ENCODE results near the gene MGMT. TPM values are rescaled to one million over a fixed set of nuclear protein-coding genes. Genes with fewer than 3 reads are reported as not detected.
A peak's percentile ranks its signal among the peaks of the same experiment; 100 is the strongest.

The MGMT gene
- total and polyA plus RNA-seq, 4 donors: 28.2 to 79.1 (median 46.0) TPM

DNA sequence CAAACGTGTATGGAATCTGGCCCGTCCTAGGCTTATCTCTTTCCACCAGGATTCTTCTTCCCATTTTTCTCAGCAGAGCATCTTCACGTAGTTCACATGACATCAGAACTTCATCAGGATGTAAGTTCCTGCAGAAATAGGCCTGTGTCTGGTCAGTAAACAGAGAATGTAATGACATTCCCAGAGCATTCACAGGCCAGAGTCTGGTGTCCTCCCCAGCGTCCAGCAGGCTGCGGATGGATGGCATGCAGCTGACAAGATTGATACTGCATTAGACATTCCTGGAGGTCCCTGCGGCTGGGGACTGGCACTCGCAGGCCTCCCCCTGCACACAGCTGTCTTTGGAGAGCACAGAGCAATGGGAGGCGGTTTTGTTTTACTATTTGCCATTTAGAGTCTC is 28.7 kb downstream of the MGMT start:
- Histone ChIP-seq H3K27me3 (ENCODE audit: control insufficient read depth in 4 of 4, insufficient read depth in 4 of 4, low read length in 3 of 4) (no peaks in the 10 kb centered on the region), H3K36me3 (ENCODE audit: control insufficient read depth in 4 of 4, insufficient read depth in 3 of 4, low read depth in 1 of 4, low read length in 3 of 4) (no peaks in the 10 kb centered on the region), H3K9ac (ENCODE audit: low read depth in 1 of 2, low read length in 2 of 2) (no peak overlapping the region), H3K4me3 (ENCODE audit: low read depth in 1 of 3, low read length in 3 of 3) (no peak overlapping the region), H3K27ac (ENCODE audit: low read depth in 1 of 2, low read length in 2 of 2) (no peak overlapping the region), H3K9me3 (ENCODE audit: control insufficient read depth in 4 of 4, low read length in 3 of 4) (peaks cover 2 to 19% (median 6%) of the 10 kb centered on the region in 4 donors), H3K4me1 (ENCODE audit: control insufficient read depth in 4 of 4, insufficient read depth in 4 of 4, low read length in 3 of 4) (peaks cover 3 to 34% (median 16%) of the 10 kb centered on the region in 4 donors)
- 86% methylated on average over 8 of the region's 8 CpGs for WGBS
- DNase-seq (ENCODE audit: low spot score): no peak
- TF ChIP-seq, protein P1, sequence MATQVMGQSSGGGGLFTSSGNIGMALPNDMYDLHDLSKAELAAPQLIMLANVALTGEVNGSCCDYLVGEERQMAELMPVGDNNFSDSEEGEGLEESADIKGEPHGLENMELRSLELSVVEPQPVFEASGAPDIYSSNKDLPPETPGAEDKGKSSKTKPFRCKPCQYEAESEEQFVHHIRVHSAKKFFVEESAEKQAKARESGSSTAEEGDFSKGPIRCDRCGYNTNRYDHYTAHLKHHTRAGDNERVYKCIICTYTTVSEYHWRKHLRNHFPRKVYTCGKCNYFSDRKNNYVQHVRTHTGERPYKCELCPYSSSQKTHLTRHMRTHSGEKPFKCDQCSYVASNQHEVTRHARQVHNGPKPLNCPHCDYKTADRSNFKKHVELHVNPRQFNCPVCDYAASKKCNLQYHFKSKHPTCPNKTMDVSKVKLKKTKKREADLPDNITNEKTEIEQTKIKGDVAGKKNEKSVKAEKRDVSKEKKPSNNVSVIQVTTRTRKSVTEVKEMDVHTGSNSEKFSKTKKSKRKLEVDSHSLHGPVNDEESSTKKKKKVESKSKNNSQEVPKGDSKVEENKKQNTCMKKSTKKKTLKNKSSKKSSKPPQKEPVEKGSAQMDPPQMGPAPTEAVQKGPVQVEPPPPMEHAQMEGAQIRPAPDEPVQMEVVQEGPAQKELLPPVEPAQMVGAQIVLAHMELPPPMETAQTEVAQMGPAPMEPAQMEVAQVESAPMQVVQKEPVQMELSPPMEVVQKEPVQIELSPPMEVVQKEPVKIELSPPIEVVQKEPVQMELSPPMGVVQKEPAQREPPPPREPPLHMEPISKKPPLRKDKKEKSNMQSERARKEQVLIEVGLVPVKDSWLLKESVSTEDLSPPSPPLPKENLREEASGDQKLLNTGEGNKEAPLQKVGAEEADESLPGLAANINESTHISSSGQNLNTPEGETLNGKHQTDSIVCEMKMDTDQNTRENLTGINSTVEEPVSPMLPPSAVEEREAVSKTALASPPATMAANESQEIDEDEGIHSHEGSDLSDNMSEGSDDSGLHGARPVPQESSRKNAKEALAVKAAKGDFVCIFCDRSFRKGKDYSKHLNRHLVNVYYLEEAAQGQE (IDR thresholded peaks at IDR 0.05): no peak
- TF ChIP-seq GABPA (IDR thresholded peaks at IDR 0.05 in 1 of 2, conservative IDR thresholded peaks at IDR 0.05 in 1 of 2) (no peak), JUND (IDR thresholded peaks at IDR 0.05) (no peak), SP1 (IDR thresholded peaks at IDR 0.05) (no peak), FOXA1 (IDR thresholded peaks at IDR 0.05) (no peak), HNF4A (conservative IDR thresholded peaks at IDR 0.05) (no peak), RXRA (IDR thresholded peaks at IDR 0.05) (no peak)
- TF ChIP-seq, protein P2, sequence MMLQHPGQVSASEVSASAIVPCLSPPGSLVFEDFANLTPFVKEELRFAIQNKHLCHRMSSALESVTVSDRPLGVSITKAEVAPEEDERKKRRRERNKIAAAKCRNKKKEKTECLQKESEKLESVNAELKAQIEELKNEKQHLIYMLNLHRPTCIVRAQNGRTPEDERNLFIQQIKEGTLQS (IDR thresholded peaks at IDR 0.05): no peak
- TF ChIP-seq, protein P3, sequence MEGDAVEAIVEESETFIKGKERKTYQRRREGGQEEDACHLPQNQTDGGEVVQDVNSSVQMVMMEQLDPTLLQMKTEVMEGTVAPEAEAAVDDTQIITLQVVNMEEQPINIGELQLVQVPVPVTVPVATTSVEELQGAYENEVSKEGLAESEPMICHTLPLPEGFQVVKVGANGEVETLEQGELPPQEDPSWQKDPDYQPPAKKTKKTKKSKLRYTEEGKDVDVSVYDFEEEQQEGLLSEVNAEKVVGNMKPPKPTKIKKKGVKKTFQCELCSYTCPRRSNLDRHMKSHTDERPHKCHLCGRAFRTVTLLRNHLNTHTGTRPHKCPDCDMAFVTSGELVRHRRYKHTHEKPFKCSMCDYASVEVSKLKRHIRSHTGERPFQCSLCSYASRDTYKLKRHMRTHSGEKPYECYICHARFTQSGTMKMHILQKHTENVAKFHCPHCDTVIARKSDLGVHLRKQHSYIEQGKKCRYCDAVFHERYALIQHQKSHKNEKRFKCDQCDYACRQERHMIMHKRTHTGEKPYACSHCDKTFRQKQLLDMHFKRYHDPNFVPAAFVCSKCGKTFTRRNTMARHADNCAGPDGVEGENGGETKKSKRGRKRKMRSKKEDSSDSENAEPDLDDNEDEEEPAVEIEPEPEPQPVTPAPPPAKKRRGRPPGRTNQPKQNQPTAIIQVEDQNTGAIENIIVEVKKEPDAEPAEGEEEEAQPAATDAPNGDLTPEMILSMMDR (IDR thresholded peaks at IDR 0.05; ENCODE audit: low read depth, low read length, missing input control): no peak

DNA sequence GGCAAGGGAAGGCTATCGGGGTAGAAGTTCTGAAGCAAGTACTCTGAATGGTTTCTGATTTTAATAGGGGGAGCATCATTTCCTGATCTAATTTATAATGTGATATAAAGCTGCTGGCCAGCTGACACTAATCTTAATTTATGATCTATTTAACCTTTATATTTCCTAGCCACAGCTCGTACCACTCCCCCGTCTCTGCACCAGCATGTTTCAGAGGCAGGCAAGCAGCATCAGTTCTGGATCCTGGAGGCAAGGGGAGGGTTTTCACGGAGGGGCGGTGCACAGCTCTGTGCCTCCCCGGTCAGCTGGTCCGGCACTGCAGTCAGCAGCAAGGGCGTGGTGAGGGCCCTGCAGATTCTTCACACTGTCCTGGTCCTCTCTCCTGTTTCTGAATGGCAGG is 30.0 kb downstream of the MGMT start:
- TF ChIP-seq NR2F2 (IDR thresholded peaks at IDR 0.05) (no peak), HNF4A (conservative IDR thresholded peaks at IDR 0.05) (no peak), GABPA (IDR thresholded peaks at IDR 0.05 in 1 of 2, conservative IDR thresholded peaks at IDR 0.05 in 1 of 2) (no peak)
- H3K4me3 ChIP-seq (ENCODE audit: low read depth in 1 of 3, low read length in 3 of 3): no peak overlapping the region
- WGBS: 94% methylated on average over 8 of the region's 8 CpGs
- no peak overlapping the region for H3K27ac ChIP-seq (ENCODE audit: low read depth in 1 of 2, low read length in 2 of 2)
- no peaks in the 10 kb centered on the region for H3K36me3 ChIP-seq (ENCODE audit: control insufficient read depth in 4 of 4, insufficient read depth in 3 of 4, low read depth in 1 of 4, low read length in 3 of 4)
- peaks cover 10 to 47% (median 25%) of the 10 kb centered on the region in 4 donors for H3K4me1 ChIP-seq (ENCODE audit: control insufficient read depth in 4 of 4, insufficient read depth in 4 of 4, low read length in 3 of 4)
- no peak overlapping the region for H3K9ac ChIP-seq (ENCODE audit: low read depth in 1 of 2, low read length in 2 of 2)
- H3K9me3 ChIP-seq (ENCODE audit: control insufficient read depth in 4 of 4, low read length in 3 of 4): peaks cover 0 to 9% (median 0%) of the 10 kb centered on the region in 4 donors
- no peak for DNase-seq (ENCODE audit: low spot score)
- no peaks in the 10 kb centered on the region for H3K27me3 ChIP-seq (ENCODE audit: control insufficient read depth in 4 of 4, insufficient read depth in 4 of 4, low read length in 3 of 4)

DNA sequence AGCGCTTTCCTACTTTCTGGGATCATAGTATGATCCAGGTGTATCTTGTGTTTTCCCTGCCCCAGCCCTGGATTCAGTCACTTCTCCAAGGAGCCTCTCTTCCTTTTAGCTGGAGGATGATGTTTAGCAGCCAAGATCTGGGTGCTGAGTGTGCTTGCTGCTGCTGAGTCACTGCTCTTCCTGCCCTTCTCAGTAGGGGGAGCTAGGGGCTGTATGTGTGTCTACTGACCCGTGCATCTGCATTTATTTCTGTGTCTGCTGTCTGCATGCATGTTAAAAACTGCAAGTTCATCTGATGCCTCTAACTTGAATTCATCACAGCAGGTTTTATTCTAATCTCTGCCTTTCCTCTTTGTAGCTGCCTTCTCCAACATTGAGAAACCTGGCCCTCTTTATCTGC is 31.6 kb downstream of the MGMT start:
- H3K27me3 ChIP-seq (ENCODE audit: control insufficient read depth in 4 of 4, insufficient read depth in 4 of 4, low read length in 3 of 4): no peaks in the 10 kb centered on the region
- no peaks in the 10 kb centered on the region for H3K9me3 ChIP-seq (ENCODE audit: control insufficient read depth in 4 of 4, low read length in 3 of 4)
- no peak for DNase-seq (ENCODE audit: low spot score)
- H3K4me3 ChIP-seq (ENCODE audit: low read depth in 1 of 3, low read length in 3 of 3): no peak overlapping the region
- H3K27ac ChIP-seq (ENCODE audit: low read depth in 1 of 2, low read length in 2 of 2): no peak overlapping the region
- no peaks in the 10 kb centered on the region for H3K36me3 ChIP-seq (ENCODE audit: control insufficient read depth in 4 of 4, insufficient read depth in 3 of 4, low read depth in 1 of 4, low read length in 3 of 4)
- no peak overlapping the region for H3K9ac ChIP-seq (ENCODE audit: low read depth in 1 of 2, low read length in 2 of 2)
- peaks cover 10 to 49% (median 33%) of the 10 kb centered on the region in 4 donors for H3K4me1 ChIP-seq (ENCODE audit: control insufficient read depth in 4 of 4, insufficient read depth in 4 of 4, low read length in 3 of 4)
- WGBS: 95% methylated on average over 2 of the region's 2 CpGs
- TF ChIP-seq, protein P1 (IDR thresholded peaks at IDR 0.05): no peak
- peak in 1 of 2 donors; percentile 13 for TF ChIP-seq RAD21 (IDR thresholded peaks at IDR 0.05)
- TF ChIP-seq, protein P3 (IDR thresholded peaks at IDR 0.05; ENCODE audit: low read depth, low read length, missing input control): peak; percentile 17

All from liver (tissue), 9 donors.